H1 (cell line): ENCODE results near the gene GAMT. TPM values are rescaled to one million over a fixed set of nuclear protein-coding genes. Genes with fewer than 3 reads are reported as not detected.

Source experiments
- CTCF ChIA-PET: fragments of 300-600 bp; sonication (Branson Sonifier 250); formaldehyde crosslinking; loops from one replicate; lab custom pipeline; 2021; ENCODE audit not compliant: partially characterized antibody; lab: Charles Lee
- POLR2A ChIA-PET: fragments of 300-600 bp; sonication (Branson Sonifier 250); formaldehyde crosslinking; loops from one replicate; lab custom pipeline; 2021; ENCODE audit warnings: inconsistent platforms; ENCODE audit not compliant: partially characterized antibody; lab: Charles Lee
- DNase-seq, 2 experiments: peaks; one replicate each; pipeline versions ENCODE4 v3.0.0 to v3.0.0-alpha.2; 2010 to 2022; ENCODE audit warnings: low spot score in 2 of 2, low read depth in 1 of 2, mixed read lengths in 1 of 2
- FAIRE-seq: peaks from 2 replicates; lab custom pipeline; 2011; peaks lifted over from hg19 to GRCh38; lab: Jason Lieb, UNC
- H2AFZ ChIP-seq: 2 replicates; pipeline ENCODE4 v1.8.1; 2012; ENCODE audit warnings: low read length, inconsistent platforms
- H2AK5ac ChIP-seq: 2 replicates; pipeline ENCODE4 v1.6.1; 2013; ENCODE audit warnings: low read depth, low read length
- H2BK120ac ChIP-seq: replicated peaks from 2 replicates; pipeline ENCODE3; 2013; ENCODE audit warnings: low read depth, low read length, inconsistent platforms
- H2BK12ac ChIP-seq: 2 replicates; pipeline ENCODE4 v1.6.1; 2013; ENCODE audit warnings: low read depth, low read length
- H2BK15ac ChIP-seq: 2 replicates; pipeline ENCODE4 v1.6.1; 2013; ENCODE audit warnings: low read length
- H2BK20ac ChIP-seq: 2 replicates; pipeline ENCODE4 v1.6.1; 2013; ENCODE audit warnings: low read length
- H2BK5ac ChIP-seq: 2 replicates; pipeline ENCODE4 v1.6.1; 2013; ENCODE audit warnings: low read depth, low read length
- H3K14ac ChIP-seq: 2 replicates; pipeline ENCODE4 v1.6.1; 2013; ENCODE audit warnings: inconsistent platforms; ENCODE audit not compliant: insufficient read length
- H3K18ac ChIP-seq: 2 replicates; pipeline ENCODE4 v1.6.1; 2013; ENCODE audit warnings: low read length; ENCODE audit errors: extremely low read depth
- H3K23ac ChIP-seq: 2 replicates; pipeline ENCODE4 v1.6.1; 2013; ENCODE audit warnings: inconsistent platforms; ENCODE audit not compliant: insufficient read length
- H3K23me2 ChIP-seq: 2 replicates; pipeline ENCODE4 v1.6.1; 2013; ENCODE audit warnings: low read depth, low read length
- H3K27ac ChIP-seq: 2 replicates; pipeline ENCODE4 v1.6.1; 2011; ENCODE audit warnings: low read depth, low read length, inconsistent platforms
- H3K27me3 ChIP-seq, 4 experiments: replicated peaks in 1 of 4; 1 replicate in 1 of 4; 2 replicates in 3 of 4; pipeline versions ENCODE4 v1.6.1 to v1.8.1; 2011 to 2013; ENCODE audit warnings: low read length in 3 of 4, mild to moderate bottlenecking in 3 of 4, inconsistent platforms in 2 of 4, mixed read lengths in 2 of 4, moderate library complexity in 1 of 4; ENCODE audit not compliant: control insufficient read depth in 3 of 4, insufficient read depth in 3 of 4; ENCODE audit errors: extremely low read depth in 1 of 4
- H3K36me3 ChIP-seq, 4 experiments: 2 replicates each; pipeline versions ENCODE4 v1.6.1 to v1.8.1; 2011 to 2013; ENCODE audit warnings: mild to moderate bottlenecking in 4 of 4, low read length in 3 of 4, moderate library complexity in 2 of 4, control low read depth in 1 of 4, inconsistent platforms in 1 of 4; ENCODE audit not compliant: insufficient read depth in 4 of 4, control insufficient read depth in 2 of 4
- H3K4ac ChIP-seq: replicated peaks from 2 replicates; pipeline ENCODE3; 2013; ENCODE audit warnings: low read length, low read depth, mixed read lengths, inconsistent platforms; ENCODE audit not compliant: insufficient read length
- H3K4me1 ChIP-seq, 4 experiments: replicated peaks in 1 of 4; 1 replicate in 1 of 4; 2 replicates in 3 of 4; pipeline versions ENCODE4 v1.6.1 to v1.8.1; 2011 to 2013; ENCODE audit warnings: low read length in 3 of 4, inconsistent platforms in 2 of 4, mixed read lengths in 1 of 4; ENCODE audit not compliant: insufficient read depth in 4 of 4, control insufficient read depth in 3 of 4
- H3K4me2 ChIP-seq, 2 experiments: 2 replicates each; pipeline versions ENCODE4 v1.6.1 to v1.8.1; 2011 to 2013; ENCODE audit warnings: low read depth in 2 of 2, low read length in 2 of 2, control low read depth in 1 of 2, inconsistent platforms in 1 of 2, mild to moderate bottlenecking in 1 of 2; ENCODE audit not compliant: insufficient read depth in 1 of 2
- H3K4me3 ChIP-seq, 4 experiments: fragments of 200-600, 300-600 bp in 1 of 4; sonication (generic), shearing (Covaris generic), sonication (Bioruptor Twin) in 1 of 4; 2 replicates each; pipeline versions ENCODE4 v1.5.1 to v1.8.1; 2011 to 2016; ENCODE audit warnings: low read length in 4 of 4, low read depth in 3 of 4, control low read depth in 2 of 4, inconsistent platforms in 2 of 4, mild to moderate bottlenecking in 2 of 4, mixed read lengths in 1 of 4, moderate library complexity in 1 of 4; ENCODE audit not compliant: insufficient read depth in 2 of 4; ENCODE audit errors: extremely low read depth in 1 of 4
- H3K56ac ChIP-seq: replicated peaks from 2 replicates; pipeline ENCODE3; 2013; ENCODE audit warnings: low read depth, mild to moderate bottlenecking, mixed read lengths, low read length, inconsistent platforms; ENCODE audit not compliant: insufficient read length
- H3K79me1 ChIP-seq: 2 replicates; pipeline ENCODE4 v1.6.1; 2013; ENCODE audit warnings: low read depth, low read length, control low read depth
- H3K79me2 ChIP-seq, 2 experiments: 2 replicates each; pipeline versions ENCODE4 v1.6.1 to v1.8.1; 2012 to 2013; ENCODE audit warnings: low read length in 2 of 2, mild to moderate bottlenecking in 2 of 2, inconsistent platforms in 1 of 2; ENCODE audit not compliant: insufficient read depth in 2 of 2, control insufficient read depth in 1 of 2
- H3K9ac ChIP-seq, 4 experiments: replicated peaks in 1 of 4; 1 replicate in 1 of 4; 2 replicates in 3 of 4; pipeline versions ENCODE4 v1.6.1 to v1.8.1; 2011 to 2013; ENCODE audit warnings: low read depth in 3 of 4, low read length in 3 of 4, control low read depth in 2 of 4, mild to moderate bottlenecking in 2 of 4, moderate library complexity in 2 of 4, inconsistent platforms in 1 of 4; ENCODE audit errors: extremely low read depth in 1 of 4
- H3K9me3 ChIP-seq, 2 experiments: 2 replicates each; pipeline versions ENCODE4 v1.6.1 to v1.8.1; 2012 to 2013; ENCODE audit warnings: mild to moderate bottlenecking in 2 of 2, moderate library complexity in 2 of 2, control low read depth in 1 of 2, inconsistent platforms in 1 of 2, low read depth in 1 of 2, low read length in 1 of 2, mixed read lengths in 1 of 2; ENCODE audit not compliant: insufficient read depth in 2 of 2
- H4K20me1 ChIP-seq, 2 experiments: replicated peaks in 1 of 2; 2 replicates each; pipeline versions ENCODE3 to v1.8.1; 2011 to 2013; ENCODE audit warnings: inconsistent platforms in 2 of 2, low read length in 2 of 2, mild to moderate bottlenecking in 1 of 2; ENCODE audit not compliant: insufficient read depth in 2 of 2, control insufficient read depth in 1 of 2
- H4K5ac ChIP-seq: 2 replicates; pipeline ENCODE4 v1.6.1; 2013; ENCODE audit warnings: low read length, low read depth, mixed read lengths, inconsistent platforms; ENCODE audit not compliant: insufficient read length
- H4K8ac ChIP-seq: 2 replicates; pipeline ENCODE4 v1.8.0; 2013; ENCODE audit warnings: mild to moderate bottlenecking, moderate library complexity, low read length, inconsistent platforms; ENCODE audit not compliant: insufficient read depth; ENCODE audit errors: extremely low read depth
- H4K91ac ChIP-seq: replicated peaks from 2 replicates; pipeline ENCODE3; 2013; ENCODE audit warnings: low read length, mixed read lengths, inconsistent platforms; ENCODE audit not compliant: insufficient read length
- FOSL1 ChIP-seq: IDR thresholded peaks from 2 replicates; pipeline ENCODE4 v1.6.1; 2011; ENCODE audit warnings: mild to moderate bottlenecking, low read depth, low read length, moderate library complexity; ENCODE audit not compliant: insufficient read depth
- GTF2F1 ChIP-seq: IDR thresholded peaks from 2 replicates; pipeline ENCODE4 v1.6.1; 2012; ENCODE audit warnings: low read depth, low read length, improper control_type of control experiment, borderline replicate concordance
- WGBS, 2 experiments: shearing (Covaris generic) in 1 of 2; methylation state at CpG; one replicate each; pipeline versions ENCODE4 v1.1.6 to v1.1.7; 2013 to 2015; ENCODE audit warnings: low lambda C conversion rate in 2 of 2, mixed read lengths in 2 of 2, inconsistent platforms in 1 of 2, low coverage in 1 of 2, missing lambda C conversion rate in 1 of 2; ENCODE audit not compliant: insufficient replicate concordance in 2 of 2, insufficient coverage in 1 of 2, insufficient read length in 1 of 2; ENCODE audit errors: extremely low coverage in 1 of 2, missing lambda C conversion rate in 1 of 2; 5-methylcytosine and 5-hydroxymethylcytosine counted together
- polyA plus RNA-seq, 7 experiments: library from polyadenylated mRNA; depleted of rRNA in 3 of 7; stranded (reverse) in 5 of 7; unstranded in 2 of 7; fragments of >200 nt in 5 of 7; fragments of 200-250 nt in 2 of 7; gene quantifications; 1 replicate in 5 of 7; 2 replicates in 1 of 7; 4 replicates in 1 of 7; pipeline versions ENCODE4 v1.2.1 to v1.2.3, GENCODE V29; 2011 to 2013; ENCODE audit warnings: missing spikeins in 2 of 7, mixed read lengths in 2 of 7
- total RNA-seq: library from RNA; stranded (reverse); fragmentation: NEBNext Ultra II Directional; extraction: Animal tissue kit (Norgen Biotek cat#: 25700); gene quantifications from 2 replicates; pipeline ENCODE4 v1.2.1, GENCODE V29; 2021

Gene GAMT
- total and polyA plus RNA-seq, 2 of the 8 experiments (the other 6 are each of a cell fraction or from before 2014, with no cell fraction given), result 17.2 to 35.6 TPM

GRCh38 chr19:1377965-1378785, 23.2 kb downstream of the GAMT start:
- Histone ChIP-seq H3K36me3 (peaks cover 4 to 26% (median 10%) of the 10 kb centered on the region in 4 experiments; a peak in 6 of 8 replicates), H3K56ac (no peak overlapping the region), H2BK12ac (no peak overlapping the region), H3K4ac (no peak overlapping the region), H2BK15ac (no peak overlapping the region), H4K5ac (no peak overlapping the region), H2BK5ac (no peak overlapping the region), H3K4me1 (peaks cover 0 to 5% (median 3%) of the 10 kb centered on the region in 4 experiments; a peak in 2 of 7 replicates), H3K23me2 (no peaks in the 10 kb centered on the region), H3K4me3 (no peak overlapping the region), H3K27me3 (no peaks in the 10 kb centered on the region), H3K23ac (no peak overlapping the region), H3K79me2 (no peaks in the 10 kb centered on the region), H4K8ac (peak overlapping the region; percentile 62), H3K14ac (no peak overlapping the region), H2AFZ (no peak overlapping the region), H3K9ac (no peak overlapping the region), H4K20me1 (peaks cover 0 to 6% of the 10 kb centered on the region in 2 experiments), H3K4me2 (no peak overlapping the region), H2AK5ac (no peak overlapping the region), H3K27ac (no peak overlapping the region), H3K18ac (no peak overlapping the region), H3K9me3 (no peaks in the 10 kb centered on the region), H2BK20ac (no peak overlapping the region), H3K79me1 (no peaks in the 10 kb centered on the region), H2BK120ac (no peak overlapping the region), H4K91ac (no peak overlapping the region)
- WGBS, 2 experiments, result 93% methylated on average over 31 of the region's 33 CpGs; no CpG with 5 or more reads in 1 of the 2 experiments
- POLR2A ChIA-PET, result interaction anchor here (0.6 to 1.4 kb wide), 2 partner anchors 14 to 215 kb away, joined by 3 read pairs; partner anchors contain the start of gene MBD3
- TF ChIP-seq FOSL1 (no peak), GTF2F1 (no peak)
- FAIRE-seq, result no peak
- CTCF ChIA-PET, result interaction anchor here (0.7 kb wide), 1 partner anchor 78 kb away, joined by 3 read pairs; no protein-coding TSS in a partner anchor
- no peak for DNase-seq
